HG03439 (cell line): Measurements from ENCODE around the gene MED26.

ENCODE experiments used
- ATAC-seq: cut with Tn5 transposase; IDR thresholded peaks from one replicate; pipeline ENCODE4 v1.9.1; 2021; ENCODE audit warnings: mild to moderate bottlenecking, moderate library complexity; ENCODE audit not compliant: unreplicated experiment

Gene MED26

DNA sequence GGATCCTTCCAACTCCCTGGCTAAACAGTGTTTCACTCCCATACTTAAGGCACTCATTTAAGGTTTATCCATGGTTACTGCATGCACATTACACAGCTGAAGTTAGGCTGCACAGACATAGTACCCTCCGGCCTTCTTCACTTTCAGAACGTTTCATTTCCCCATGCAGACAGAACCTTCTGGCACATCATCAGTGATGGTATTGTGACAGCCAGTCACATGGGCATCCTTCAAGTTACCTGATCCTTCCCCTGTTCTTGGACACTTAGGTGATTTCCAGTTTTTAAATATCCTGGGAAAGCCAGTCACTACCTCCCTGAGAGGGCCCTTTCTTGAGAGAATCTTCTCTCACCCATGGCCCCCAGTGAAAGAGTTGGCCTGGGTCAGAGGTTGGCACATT, 22.8 kb upstream of the MED26 start:
- no peak for ATAC-seq

DNA sequence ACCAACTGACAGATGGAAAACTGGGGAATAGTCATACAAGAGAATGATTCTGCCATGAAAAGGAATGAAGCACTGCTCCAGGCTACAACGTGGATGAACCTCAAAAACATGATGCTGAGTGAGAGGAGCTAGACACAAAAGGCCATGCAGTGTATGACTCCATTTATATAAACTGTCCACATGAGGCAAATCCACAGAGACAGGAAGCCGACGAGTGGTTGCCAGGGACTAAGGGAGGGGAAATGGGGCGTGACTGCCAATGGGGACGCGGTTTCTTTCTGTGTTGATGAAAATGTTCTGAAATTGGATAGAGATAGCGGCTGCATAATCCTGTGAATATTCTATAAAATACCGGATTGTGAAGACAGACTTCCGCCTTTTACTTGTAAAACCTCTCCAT, 21.7 kb upstream of the MED26 start:
- no peak for ATAC-seq

GRCh38 chr19:16645140-16645539, 17.1 kb upstream of the MED26 start:
- ATAC-seq: no peak

- no peak for ATAC-seq
Measured at GRCh38 chr19:16641695-16642094, 13.7 kb upstream of the MED26 start.

DNA sequence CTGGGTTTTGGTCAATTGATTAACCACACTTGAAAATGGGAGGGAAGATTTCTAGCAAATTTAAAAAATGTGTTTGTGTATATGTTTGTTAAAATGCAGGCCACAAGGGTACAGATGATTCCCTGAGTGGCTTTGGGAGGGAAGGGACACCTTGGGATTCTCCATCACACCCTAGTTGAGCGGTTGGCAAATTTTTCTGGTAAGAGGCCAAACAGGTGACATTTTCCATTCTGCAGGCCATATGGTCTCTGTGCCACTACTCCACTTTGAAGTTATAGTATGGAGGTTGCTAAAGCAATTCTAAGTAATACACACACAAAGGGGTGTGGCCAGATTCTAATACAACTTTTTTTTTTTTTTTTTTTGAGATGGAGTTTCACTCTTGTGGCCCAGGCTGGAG, 12.9 kb upstream of the MED26 start:
- ATAC-seq: no peak

- ATAC-seq: no peak
Measured at GRCh38 chr19:16638666-16639065, 10.7 kb upstream of the MED26 start.

- ATAC-seq: no peak
Measured at GRCh38 chr19:16637535-16637934, 9.5 kb upstream of the MED26 start.

DNA sequence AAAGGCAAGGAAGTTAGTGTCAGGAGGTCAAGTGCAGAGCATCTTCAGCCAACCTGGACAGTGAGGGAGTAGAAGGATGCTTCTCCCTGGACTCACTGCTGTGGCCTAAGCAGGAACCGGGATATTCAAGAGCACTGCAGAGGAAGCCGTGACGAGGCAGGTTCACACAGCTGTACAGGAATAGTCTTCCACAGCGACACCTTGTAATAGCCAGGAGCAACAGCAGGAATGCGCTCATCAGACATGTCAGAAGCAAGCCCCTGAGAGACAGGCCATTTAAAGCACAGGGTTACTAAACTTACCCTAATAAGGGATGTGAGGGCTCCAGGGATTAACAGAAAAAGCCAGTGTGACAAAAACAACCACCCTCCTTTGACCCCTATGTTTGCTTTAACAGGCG, 3.5 kb upstream of the MED26 start:
- no peak for ATAC-seq

GRCh38 chr19:16628984-16629691, 1.1 kb upstream of the MED26 start:
- ATAC-seq: no peak

DNA sequence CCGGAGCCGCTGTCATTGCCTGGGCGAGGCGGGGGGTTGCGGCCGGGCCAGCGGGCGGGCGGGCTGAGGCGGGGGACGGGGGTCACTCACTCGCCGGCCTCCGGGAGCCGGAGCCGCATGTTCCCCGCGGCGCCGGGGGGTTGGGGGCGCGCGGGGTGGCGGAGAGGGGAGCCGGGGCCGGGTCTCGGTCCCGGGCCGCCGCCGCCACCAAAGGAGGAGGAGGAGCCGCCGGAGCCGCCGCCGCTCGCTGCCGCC, 149 bp downstream of the MED26 start:
- ATAC-seq: no peak

- ATAC-seq: no peak
Measured at GRCh38 chr19:16627193-16627927, 644 bp downstream of the MED26 start.

DNA sequence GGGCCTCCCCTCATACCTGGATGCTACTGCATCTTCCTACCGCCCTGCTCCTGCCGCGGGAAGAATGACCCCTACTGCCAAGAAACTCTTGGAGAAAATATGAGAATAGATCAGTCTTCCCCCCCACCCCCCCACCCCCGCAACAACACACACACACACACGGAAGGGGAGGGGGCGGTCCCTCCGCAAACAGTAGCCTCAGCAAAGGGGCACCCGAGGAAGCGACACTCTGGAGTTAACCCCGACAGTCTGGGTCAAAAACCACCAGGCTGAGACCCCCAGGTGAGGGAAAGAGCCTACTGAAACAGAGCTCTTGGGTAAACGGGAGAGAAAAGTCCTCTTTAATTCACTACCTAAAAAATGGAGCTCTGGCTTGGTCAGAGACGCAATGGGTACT, 1.2 kb downstream of the MED26 start:
- no peak for ATAC-seq

- ATAC-seq: no peak
Measured at GRCh38 chr19:16625163-16625958, 2.6 kb downstream of the MED26 start.

DNA sequence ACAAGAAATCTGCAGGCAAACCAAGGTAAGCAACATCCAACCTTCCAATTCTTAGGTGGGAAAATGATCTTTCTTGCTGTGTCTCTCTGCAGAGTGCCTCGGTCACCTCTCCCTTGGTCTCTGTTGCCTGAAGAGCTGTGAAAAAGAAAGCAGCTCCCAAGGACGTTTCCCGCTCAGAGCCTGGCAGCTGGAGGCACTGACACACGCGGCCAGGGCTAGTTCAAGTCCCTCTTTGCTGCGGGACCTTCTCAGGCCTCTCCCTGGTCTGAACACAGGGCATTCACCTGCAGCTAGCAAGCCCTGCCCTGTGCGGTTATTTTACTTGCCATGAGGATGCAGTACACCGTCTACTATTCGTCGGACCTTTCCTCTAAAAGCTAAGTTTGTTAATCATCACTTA, 3.8 kb downstream of the MED26 start:
- ATAC-seq: no peak

DNA sequence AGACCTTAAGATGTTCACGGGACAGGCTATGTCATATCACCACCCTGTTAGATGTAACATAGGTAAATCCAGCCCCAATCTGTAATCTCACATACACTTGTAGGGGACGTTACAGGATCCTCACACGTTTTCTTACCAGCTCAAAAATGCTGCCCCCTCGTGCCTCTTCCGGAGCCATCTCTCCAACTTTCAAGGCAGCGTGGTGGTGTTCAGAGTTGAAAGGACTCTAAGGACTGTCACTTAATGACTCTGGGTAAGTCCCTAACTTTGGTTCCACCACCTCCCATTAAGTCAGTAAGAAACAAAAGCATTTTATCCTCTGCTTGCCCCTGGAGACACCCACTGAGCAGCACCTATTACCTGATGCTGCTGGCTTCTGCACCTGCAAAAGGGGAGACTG, 4.4 kb downstream of the MED26 start:
- ATAC-seq: no peak

DNA sequence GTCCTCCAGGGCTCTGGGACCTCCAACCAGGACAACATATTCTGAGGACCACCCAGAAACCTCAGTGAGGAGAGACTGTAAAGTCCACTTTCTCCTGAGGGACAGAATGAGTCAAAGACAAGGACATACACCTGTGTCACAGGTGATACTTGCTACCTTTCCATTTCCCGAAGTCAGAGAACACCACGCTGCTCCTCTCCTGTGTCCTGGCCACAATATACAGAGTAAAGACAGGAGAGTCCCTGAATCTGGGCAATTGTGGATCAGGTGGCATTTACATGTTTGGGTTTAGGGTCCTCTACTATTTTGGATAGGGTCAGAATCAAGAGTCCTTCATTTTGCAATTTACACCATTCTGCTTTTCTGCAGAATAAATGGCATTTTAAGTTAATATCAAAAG, 4.9 kb downstream of the MED26 start:
- no peak for ATAC-seq

GRCh38 chr19:16621165-16621800, 6.7 kb downstream of the MED26 start:
- ATAC-seq: no peak

DNA sequence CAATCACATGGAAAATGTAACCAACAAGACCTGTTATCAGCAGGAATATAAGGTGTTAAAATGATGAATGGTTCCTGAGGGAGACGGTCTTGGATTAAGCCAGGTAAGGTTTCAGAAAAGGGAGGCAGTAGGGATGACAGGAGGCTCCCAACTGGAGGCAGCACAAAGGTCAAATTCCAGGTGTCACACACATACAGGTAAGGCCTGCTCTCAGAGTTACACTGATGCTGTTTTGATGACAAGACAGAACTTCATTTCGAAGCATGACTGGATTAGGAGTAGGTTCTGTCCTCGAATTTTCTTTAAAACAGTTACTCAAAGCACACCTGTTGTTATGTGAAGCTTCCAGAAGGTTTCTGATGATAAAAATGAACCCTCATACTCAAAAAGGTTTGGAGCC, 7.4 kb downstream of the MED26 start:
- ATAC-seq: no peak

- no peak for ATAC-seq
Measured at GRCh38 chr19:16620018-16620417, 8.0 kb downstream of the MED26 start.

DNA sequence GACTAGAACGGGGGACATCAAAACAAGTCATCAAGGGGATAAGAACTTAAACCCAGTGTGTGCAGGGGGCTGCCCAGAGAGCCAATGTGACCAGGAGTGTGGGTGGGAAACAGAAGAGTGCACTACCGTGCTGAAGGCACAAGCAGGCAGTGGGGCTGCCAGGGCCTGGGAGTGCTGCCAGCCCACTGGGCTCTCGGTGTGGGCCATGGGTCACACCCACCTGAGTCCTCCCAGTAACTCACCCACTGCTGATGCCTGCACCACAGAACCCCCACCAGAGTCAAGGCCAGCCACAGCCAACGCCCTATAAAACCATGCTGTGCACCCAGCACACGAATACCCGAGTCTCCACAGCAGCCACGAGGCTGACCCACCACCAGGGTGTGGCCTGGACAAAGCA, 8.5 kb downstream of the MED26 start:
- ATAC-seq: no peak

DNA sequence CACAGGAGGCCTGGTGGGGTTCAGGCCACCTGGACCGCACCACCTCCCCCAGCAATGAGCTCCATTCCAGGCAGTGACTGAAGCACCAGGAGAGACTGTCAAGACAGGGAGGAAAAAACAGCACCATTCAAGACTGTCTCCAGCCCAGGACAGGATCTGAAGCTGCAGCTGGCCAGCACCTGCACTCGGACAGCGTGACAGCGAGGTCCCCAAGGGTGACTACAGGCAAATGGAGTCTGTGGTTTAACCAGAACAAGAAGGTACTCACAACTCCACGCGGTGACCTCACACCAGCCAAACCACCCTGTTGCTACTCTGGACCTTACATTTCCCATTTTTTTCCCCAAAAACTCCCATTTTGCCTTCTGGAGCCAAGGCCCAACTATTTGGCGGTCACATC, 9.8 kb downstream of the MED26 start:
- ATAC-seq: no peak

DNA sequence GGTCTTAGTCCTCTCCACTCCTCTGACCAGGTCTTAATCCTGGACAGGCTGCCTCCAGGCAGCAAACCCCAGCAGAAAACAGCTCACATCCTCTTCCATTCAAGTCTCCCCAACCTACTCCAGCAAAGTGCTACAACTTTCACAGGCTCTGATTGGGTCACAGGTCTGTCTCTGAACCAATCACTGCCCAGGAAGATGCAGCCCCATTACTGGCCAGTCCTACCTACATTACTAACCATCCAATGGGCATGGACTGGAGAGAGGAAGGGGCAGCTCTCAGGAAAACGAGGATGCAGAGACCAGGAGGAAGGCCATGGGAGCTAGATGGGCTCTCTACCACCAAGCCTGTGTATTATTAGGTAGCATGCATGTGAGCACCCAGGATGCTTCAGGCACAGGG, 12.2 kb downstream of the MED26 start:
- no peak for ATAC-seq
